IMR-90 (cell line): ENCODE data around the gene SLC25A40. TPM values are rescaled to one million over a fixed set of nuclear protein-coding genes. Genes with fewer than 3 reads are reported as not detected.

Source experiments
- ATAC-seq: fragments of 200-7000 bp; cut with Tn5 transposase; 2 replicates; pipeline ENCODE4 v1.9.1; 2020; ENCODE audit warnings: low read depth, mild to moderate bottlenecking, moderate library complexity
- BruUV-seq: library from RNA; stranded (reverse); fragments of 400-500 nt; replicated peaks from 2 replicates; lab custom pipeline; 2021; lab: Mats Ljungman, UMichigan
- CTCF ChIA-PET: fragments of 300-600 bp; formaldehyde crosslinking; extraction: SDS; loops from one replicate; lab custom pipeline; 2021; ENCODE audit warnings: antibody characterized with exemption; lab: Yijun Ruan, JAX
- POLR2A ChIA-PET: fragments of 300-600 bp; sonication (Branson Sonifier 250); formaldehyde crosslinking; loops from one replicate; lab custom pipeline; 2022; ENCODE audit warnings: antibody characterized with exemption; ENCODE audit not compliant: unreplicated experiment; lab: Charles Lee
- DNase-seq: peaks from one replicate; pipeline ENCODE4 v3.0.0; 2013
- H2AFZ ChIP-seq: replicated peaks from 2 replicates; pipeline ENCODE3; 2013; ENCODE audit warnings: low read length, mild to moderate bottlenecking; ENCODE audit not compliant: poor library complexity
- H2AK5ac ChIP-seq: 2 replicates; pipeline ENCODE4 v1.6.1; 2013; ENCODE audit warnings: low read depth, low read length, inconsistent platforms
- H2AK9ac ChIP-seq: replicated peaks from 2 replicates; pipeline ENCODE3; 2013; ENCODE audit warnings: mild to moderate bottlenecking, low read depth, low read length, moderate library complexity; ENCODE audit not compliant: poor library complexity
- H2BK120ac ChIP-seq: 2 replicates; pipeline ENCODE4 v1.6.1; 2013; ENCODE audit warnings: low read depth, low read length, inconsistent platforms
- H2BK15ac ChIP-seq: 3 replicates; pipeline ENCODE4 v1.6.1; 2013; ENCODE audit warnings: low read depth, low read length, inconsistent platforms
- H2BK20ac ChIP-seq: 2 replicates; pipeline ENCODE4 v1.6.1; 2013; ENCODE audit warnings: low read depth, mild to moderate bottlenecking, inconsistent platforms, low read length, moderate library complexity
- H2BK5ac ChIP-seq: 2 replicates; pipeline ENCODE4 v1.6.1; 2013; ENCODE audit warnings: mild to moderate bottlenecking, low read depth, low read length, inconsistent platforms; ENCODE audit not compliant: poor library complexity, severe bottlenecking
- H3K14ac ChIP-seq: replicated peaks from 2 replicates; pipeline ENCODE4 v1.6.1; 2013; ENCODE audit warnings: low read depth, low read length, inconsistent platforms
- H3K18ac ChIP-seq: 2 replicates; pipeline ENCODE4 v1.6.1; 2013; ENCODE audit warnings: low read depth, low read length, control low read depth
- H3K23ac ChIP-seq: 2 replicates; pipeline ENCODE4 v1.6.1; 2013; ENCODE audit warnings: low read depth, low read length, inconsistent platforms
- H3K27ac ChIP-seq: 2 replicates; pipeline ENCODE4 v1.5.1; 2013; ENCODE audit warnings: mild to moderate bottlenecking, control low read depth, low read length; ENCODE audit not compliant: insufficient read depth
- H3K27me3 ChIP-seq: 2 replicates; pipeline ENCODE4 v1.6.1; 2013; ENCODE audit warnings: low read length; ENCODE audit not compliant: control insufficient read depth, insufficient read depth
- H3K36me3 ChIP-seq: 2 replicates; pipeline ENCODE4 v1.6.1; 2013; ENCODE audit warnings: low read length, mixed read lengths; ENCODE audit not compliant: control insufficient read depth, insufficient read depth
- H3K4ac ChIP-seq: 2 replicates; pipeline ENCODE4 v1.6.1; 2013; ENCODE audit warnings: low read depth, low read length, inconsistent platforms
- H3K4me1 ChIP-seq: 2 replicates; pipeline ENCODE4 v1.6.1; 2013; ENCODE audit warnings: low read length, mixed read lengths; ENCODE audit not compliant: control insufficient read depth, insufficient read depth
- H3K4me2 ChIP-seq: 2 replicates; pipeline ENCODE4 v1.6.1; 2013; ENCODE audit warnings: low read depth, mild to moderate bottlenecking, control low read depth, low read length, moderate library complexity
- H3K4me3 ChIP-seq: 2 replicates; pipeline ENCODE4 v1.5.1; 2013; ENCODE audit warnings: low read depth, mild to moderate bottlenecking, control low read depth, low read length, moderate library complexity; ENCODE audit not compliant: insufficient read depth
- H3K56ac ChIP-seq: 2 replicates; pipeline ENCODE4 v1.6.1; 2013; ENCODE audit warnings: low read length, inconsistent platforms; ENCODE audit not compliant: insufficient read depth; ENCODE audit errors: extremely low read depth
- H3K79me1 ChIP-seq, 2 experiments: 2 replicates each; pipeline ENCODE4 v1.6.1; 2013; ENCODE audit warnings: low read length in 2 of 2, inconsistent platforms in 1 of 2, low read depth in 1 of 2
- H3K9ac ChIP-seq: 2 replicates; pipeline ENCODE4 v1.6.1; 2013; ENCODE audit warnings: low read depth, low read length, control low read depth
- H3K9me1 ChIP-seq: 2 replicates; pipeline ENCODE4 v1.6.1; 2013; ENCODE audit warnings: low read length, inconsistent platforms; ENCODE audit not compliant: insufficient read depth
- H3K9me3 ChIP-seq: 2 replicates; pipeline ENCODE4 v1.6.1; 2013; ENCODE audit warnings: low read length; ENCODE audit not compliant: control insufficient read depth, insufficient read depth
- H4K20me1 ChIP-seq: 2 replicates; pipeline ENCODE4 v1.6.1; 2013; ENCODE audit warnings: low read length, inconsistent platforms; ENCODE audit not compliant: insufficient read depth
- H4K5ac ChIP-seq: 2 replicates; pipeline ENCODE4 v1.6.1; 2013; ENCODE audit warnings: mild to moderate bottlenecking, low read depth, low read length, control low read depth
- H4K8ac ChIP-seq, 2 experiments: 2 replicates each; pipeline ENCODE4 v1.6.1; 2013; ENCODE audit warnings: low read depth in 2 of 2, low read length in 2 of 2, control low read depth in 1 of 2, inconsistent platforms in 1 of 2
- H4K91ac ChIP-seq: 2 replicates; pipeline ENCODE4 v1.6.1; 2013; ENCODE audit warnings: low read depth, low read length, inconsistent platforms; ENCODE audit not compliant: insufficient read depth
- BHLHE40 ChIP-seq: fragments of 150-350 bp; IDR thresholded peaks from 2 replicates; pipeline ENCODE4 v1.6.1; 2016; ENCODE audit warnings: mild to moderate bottlenecking, low read depth, low read length
- CEBPB ChIP-seq: IDR thresholded peaks from 2 replicates; pipeline ENCODE4 v1.6.1; 2012; ENCODE audit warnings: low read depth, low read length, improper control_type of control experiment
- CHD1 ChIP-seq: IDR thresholded peaks from 2 replicates; pipeline ENCODE4 v1.6.1; 2012; ENCODE audit warnings: low read depth, low read length, improper control_type of control experiment
- CTCF ChIP-seq: conservative IDR thresholded peaks from 2 replicates; pipeline ENCODE4 v1.5.1; 2012; ENCODE audit warnings: mild to moderate bottlenecking, low read depth, low read length, improper control_type of control experiment
- ELK1 ChIP-seq: fragments of 150-350 bp; IDR thresholded peaks from 2 replicates; pipeline ENCODE4 v1.6.1; 2016; ENCODE audit warnings: low read depth, mild to moderate bottlenecking, low read length, moderate library complexity, borderline replicate concordance
- MAFK ChIP-seq: IDR thresholded peaks from 2 replicates; pipeline ENCODE4 v1.6.1; 2012; ENCODE audit warnings: low read depth, low read length, improper control_type of control experiment
- MAZ ChIP-seq: IDR thresholded peaks from 2 replicates; pipeline ENCODE4 v1.6.1; 2012; ENCODE audit warnings: low read depth, mild to moderate bottlenecking, low read length, improper control_type of control experiment, moderate library complexity, borderline replicate concordance
- MXI1 ChIP-seq: IDR thresholded peaks from 2 replicates; pipeline ENCODE4 v1.6.1; 2012; ENCODE audit warnings: low read depth, mild to moderate bottlenecking, low read length, moderate library complexity, borderline replicate concordance
- NFE2L2 ChIP-seq: fragments of 150-350 bp; IDR thresholded peaks from 2 replicates; pipeline ENCODE4 v1.6.1; 2016; ENCODE audit warnings: low read depth, mild to moderate bottlenecking, low read length
- POLR2A ChIP-seq: IDR thresholded peaks from 2 replicates; pipeline ENCODE4 v1.6.1; 2012; ENCODE audit warnings: mild to moderate bottlenecking, low read depth, low read length
- RAD21 ChIP-seq: IDR thresholded peaks from 2 replicates; pipeline ENCODE4 v1.6.1; 2012; ENCODE audit warnings: low read length, improper control_type of control experiment
- RCOR1 ChIP-seq: IDR thresholded peaks from 2 replicates; pipeline ENCODE4 v1.6.1; 2012; ENCODE audit warnings: mild to moderate bottlenecking, low read length, improper control_type of control experiment; ENCODE audit not compliant: insufficient replicate concordance
- RFX5 ChIP-seq: IDR thresholded peaks from 2 replicates; pipeline ENCODE4 v1.8.0; 2012; ENCODE audit warnings: low read depth, mild to moderate bottlenecking, low read length, moderate library complexity
- dilution Hi-C: fragments of 300-500 bp; cut with HindIII; formaldehyde crosslinking; loops from one replicate; pipeline ENCODE4 v1.14.3; 2018; ENCODE audit warnings: low sequenced_read_pairs; ENCODE audit not compliant: unreplicated experiment
- in situ Hi-C: fragments of 300-500 bp; cut with MboI; formaldehyde crosslinking; loops from 3 replicates; pipeline ENCODE4 v1.14.3; 2019; ENCODE audit warnings: low sequenced_read_pairs, inconsistent platforms, mixed read lengths
- intact Hi-C: fragments of 100-400 bp; cut with micrococcal nuclease; formaldehyde crosslinking; loops from 2 replicates; pipeline ENCODE4 v1.10.0; 2022
- polyA plus RNA-seq, 3 experiments: library from polyadenylated mRNA; depleted of rRNA; stranded (reverse); fragments of >200 nt; gene quantifications; 2 replicates each; pipeline ENCODE4 v1.2.3, GENCODE V29; 2012; ENCODE audit warnings: low replicate concordance in 1 of 3
- total RNA-seq: library from RNA; depleted of rRNA; stranded (reverse); fragments of >200 nt; gene quantifications from 2 replicates; pipeline ENCODE4 v1.2.3, GENCODE V29; 2012

Gene SLC25A40
- total and polyA plus RNA-seq, 2 of the 4 experiments (the other 2 are of a cell fraction): 4.7 to 6.1 TPM

GRCh38 chr7:87818336-87818735, 57.8 kb downstream of the SLC25A40 start:
- dilution Hi-C loops: no loop called here
- POLR2A ChIA-PET: no interaction called here

More at GRCh38 chr7:87818336-87818735, 57.8 kb downstream of the SLC25A40 start:
- H3K27me3 ChIP-seq: no peaks in the 10 kb centered on the region
- H3K79me1 ChIP-seq: no peaks in the 10 kb centered on the region
- no peak overlapping the region for H4K5ac ChIP-seq
- no peak for TF ChIP-seq CHD1
- no peak for TF ChIP-seq MXI1
- no peak for TF ChIP-seq RFX5
- TF ChIP-seq NFE2L2: no peak
- no peak for TF ChIP-seq ELK1
- TF ChIP-seq RCOR1: no peak
- no peak for TF ChIP-seq BHLHE40
- no peak for TF ChIP-seq POLR2A
- no peak for TF ChIP-seq MAFK
- TF ChIP-seq RAD21: no peak
- TF ChIP-seq CTCF: no peak
- TF ChIP-seq MAZ: no peak
- no peak for TF ChIP-seq CEBPB
- H3K9ac ChIP-seq: no peak overlapping the region
- H3K4me1 ChIP-seq: no peaks in the 10 kb centered on the region
- no peak overlapping the region for H2BK15ac ChIP-seq
- no peaks in the 10 kb centered on the region for H3K36me3 ChIP-seq
- no peak overlapping the region for H2BK120ac ChIP-seq
- H4K20me1 ChIP-seq: no peaks in the 10 kb centered on the region
- H3K4ac ChIP-seq: no peak overlapping the region
- CTCF ChIA-PET: no interaction called here
- no peaks in the 10 kb centered on the region for H3K9me1 ChIP-seq
- H3K18ac ChIP-seq: no peak overlapping the region
- H2AFZ ChIP-seq: no peak overlapping the region
- no peak overlapping the region for H4K91ac ChIP-seq
- in situ Hi-C loops: no loop called here
- H3K56ac ChIP-seq: no peak overlapping the region
- no TSS peak for BruUV-seq
- H2AK9ac ChIP-seq: no peak overlapping the region
- H3K4me2 ChIP-seq: no peak overlapping the region
- intact Hi-C loops: no loop called here
- H3K14ac ChIP-seq: no peak overlapping the region
- H2AK5ac ChIP-seq: no peak overlapping the region
- H2BK5ac ChIP-seq: no peak overlapping the region
- H2BK20ac ChIP-seq: no peak overlapping the region
- H4K8ac ChIP-seq: no peak overlapping the region
- H3K9me3 ChIP-seq: no peaks in the 10 kb centered on the region
- ATAC-seq: no peak
- H3K27ac ChIP-seq: no peak overlapping the region
- H3K4me3 ChIP-seq: no peak overlapping the region
- no peak for DNase-seq
- no peak overlapping the region for H3K23ac ChIP-seq
